GM04504 (cell line): ENCODE measurements around the gene SMARCA4.

Source experiments
- DNase-seq: peaks from one replicate; pipeline ENCODE4 v3.0.0-alpha.2; 2012; ENCODE audit warnings: low read depth

SMARCA4 gene

DNA sequence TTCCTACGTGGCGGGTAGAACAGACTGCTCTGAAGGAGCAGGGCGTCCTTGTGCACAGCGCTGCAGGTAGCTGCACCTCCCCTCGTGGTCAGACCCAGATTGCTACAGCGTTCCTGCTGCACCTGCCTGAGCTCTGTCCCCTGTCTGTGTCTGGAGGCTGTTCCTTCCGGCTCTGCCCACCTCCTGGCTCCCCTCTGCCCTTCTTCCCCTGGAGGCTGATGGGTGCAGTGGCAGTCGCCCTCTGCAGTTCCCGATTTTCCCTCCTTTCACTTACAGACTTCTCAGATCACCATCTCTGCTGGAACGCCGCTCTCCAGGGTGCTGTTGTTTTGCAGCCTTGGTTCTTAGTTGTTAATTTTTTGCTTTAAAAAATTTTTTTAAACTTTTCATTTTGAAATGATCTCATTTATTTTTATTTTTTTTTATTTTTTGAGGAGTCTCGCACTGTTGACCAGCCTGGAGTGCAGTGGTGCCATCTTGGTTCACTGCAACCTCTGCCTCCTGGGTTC, 53.6 kb downstream of the SMARCA4 start:
- no peak for DNase-seq

- DNase-seq, result no peak
These were observed 55.8 kb downstream of the SMARCA4 start for GRCh38 chr19:11016631-11017030.

GRCh38 chr19:11017275-11018035, 56.6 kb downstream of the SMARCA4 start:
- no peak for DNase-seq

DNA sequence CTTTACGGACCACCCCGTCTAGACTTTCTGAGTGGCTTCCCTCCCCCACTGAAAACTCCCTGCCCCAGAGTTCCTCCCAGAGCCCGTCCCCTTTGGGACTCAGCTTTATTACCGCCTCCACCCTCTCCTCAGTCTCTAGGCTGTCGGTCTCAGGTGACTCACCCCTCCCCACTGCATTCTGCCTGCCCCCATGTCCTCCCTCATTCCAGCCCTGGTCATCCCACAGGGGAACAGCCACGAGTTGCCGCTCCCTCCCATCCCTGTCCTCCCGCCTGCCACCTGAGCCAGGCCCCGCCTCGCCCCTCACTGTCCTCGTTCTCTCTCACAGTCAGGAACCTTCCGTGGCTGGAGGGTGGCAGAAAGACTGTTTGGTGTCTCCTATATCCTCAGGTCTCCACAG, 57.3 kb downstream of the SMARCA4 start:
- no peak for DNase-seq

DNA sequence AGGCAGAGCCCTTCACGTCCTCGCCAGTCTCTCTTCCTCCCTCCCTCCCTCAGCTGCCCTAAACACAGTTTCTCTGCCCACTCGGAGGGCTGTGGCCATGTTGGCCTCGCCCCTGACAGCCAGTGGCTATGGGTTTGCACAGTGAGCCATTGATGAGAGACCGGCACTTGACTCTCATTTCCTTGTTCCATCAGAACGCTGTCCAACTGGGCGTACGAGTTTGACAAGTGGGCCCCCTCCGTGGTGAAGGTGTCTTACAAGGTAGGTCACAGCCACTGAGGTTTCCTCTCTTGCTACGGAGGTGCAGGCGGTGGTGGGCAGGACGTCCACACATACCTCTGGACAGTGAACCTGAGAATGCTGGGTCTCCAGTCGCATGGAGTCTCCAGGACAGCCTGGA, 57.9 kb downstream of the SMARCA4 start:
- DNase-seq, result no peak

DNA sequence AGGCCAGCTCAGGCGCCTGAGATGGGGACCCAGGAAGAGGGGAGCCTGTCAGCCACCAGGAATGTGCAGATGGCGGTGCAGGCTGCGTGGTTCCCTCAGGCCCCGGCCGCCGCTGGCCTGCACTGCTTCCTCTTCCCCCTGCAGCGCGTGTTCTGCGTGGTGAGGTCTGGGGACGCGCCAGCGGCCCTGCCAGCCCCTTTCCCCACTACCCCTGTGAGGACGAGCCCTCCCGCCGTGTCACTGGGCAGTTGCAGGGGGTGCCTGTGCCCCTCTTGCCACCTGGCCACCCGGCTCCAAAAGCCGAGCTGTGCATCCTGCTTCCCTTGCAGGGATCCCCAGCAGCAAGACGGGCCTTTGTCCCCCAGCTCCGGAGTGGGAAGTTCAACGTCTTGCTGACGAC, 58.4 kb downstream of the SMARCA4 start:
- no peak for DNase-seq

DNA sequence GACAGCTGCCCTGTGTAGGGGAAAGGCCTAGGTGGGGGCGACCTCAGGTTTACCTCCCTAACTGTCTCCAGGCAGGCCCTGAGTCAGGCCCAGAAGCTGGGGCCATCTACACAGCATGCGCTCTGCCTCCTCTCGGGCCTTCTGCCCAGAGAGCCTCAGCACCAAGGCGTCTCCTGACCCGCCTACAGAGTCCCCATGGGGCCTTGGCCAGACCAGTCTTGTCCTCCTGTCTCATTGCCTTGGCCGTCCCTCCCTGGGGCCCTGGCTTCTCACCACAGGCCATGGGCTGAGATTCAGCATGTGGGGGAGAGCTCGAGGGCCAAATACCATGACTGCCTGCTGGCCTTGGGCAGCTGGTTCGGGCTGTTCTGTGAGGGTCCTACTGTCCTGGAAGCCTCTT, 59.0 kb downstream of the SMARCA4 start:
- DNase-seq, result no peak

GRCh38 chr19:11020423-11020822, 59.6 kb downstream of the SMARCA4 start:
- no peak for DNase-seq

GRCh38 chr19:11020982-11021759, 60.3 kb downstream of the SMARCA4 start:
- no peak for DNase-seq

- no peak for DNase-seq
These were observed 60.9 kb downstream of the SMARCA4 start for GRCh38 chr19:11021760-11022144.

DNA sequence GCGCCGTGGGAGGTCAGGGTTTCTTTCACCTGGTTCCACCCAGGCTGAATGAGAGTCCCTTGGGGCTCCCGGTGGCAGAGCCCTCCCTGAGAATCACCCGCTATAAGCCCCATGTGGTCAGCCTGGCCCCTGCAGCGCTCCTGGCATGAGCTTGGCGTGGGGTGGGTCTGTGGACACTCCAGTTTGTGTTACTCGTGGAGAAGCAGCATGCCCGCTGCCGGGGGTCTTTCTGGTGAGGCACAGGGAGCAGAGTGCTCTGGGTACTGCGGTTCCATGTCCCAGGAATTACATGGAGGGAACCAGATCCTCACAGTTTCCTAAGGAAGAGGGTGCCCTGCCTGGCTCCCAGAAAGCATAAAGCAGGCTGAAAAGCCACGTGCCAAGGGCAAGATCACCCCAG, 62.2 kb downstream of the SMARCA4 start:
- DNase-seq, result no peak

GRCh38 chr19:11023710-11024109, 62.9 kb downstream of the SMARCA4 start:
- DNase-seq, result no peak

GRCh38 chr19:11024259-11024658, 63.4 kb downstream of the SMARCA4 start:
- no peak for DNase-seq

DNA sequence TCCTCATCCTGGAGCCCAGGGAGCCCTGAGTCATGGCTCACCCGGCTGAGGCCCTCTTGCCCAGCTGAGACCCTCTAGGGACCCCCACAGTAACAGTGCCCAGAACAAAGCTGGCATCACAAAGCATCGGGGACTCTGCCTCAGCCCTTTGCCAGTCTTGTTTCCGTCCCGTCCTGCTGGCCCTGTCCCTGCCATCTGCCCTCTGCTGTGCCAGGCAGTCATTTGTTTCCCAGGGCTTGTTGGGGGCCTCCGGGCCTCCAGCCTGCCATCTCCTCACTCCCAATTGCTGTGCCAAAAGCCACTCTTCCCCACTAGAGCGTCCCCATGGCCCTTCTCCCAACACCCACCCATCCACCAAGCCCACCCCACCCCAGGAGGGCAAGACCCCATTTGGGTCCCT, 64.2 kb downstream of the SMARCA4 start:
- DNase-seq, result no peak

DNA sequence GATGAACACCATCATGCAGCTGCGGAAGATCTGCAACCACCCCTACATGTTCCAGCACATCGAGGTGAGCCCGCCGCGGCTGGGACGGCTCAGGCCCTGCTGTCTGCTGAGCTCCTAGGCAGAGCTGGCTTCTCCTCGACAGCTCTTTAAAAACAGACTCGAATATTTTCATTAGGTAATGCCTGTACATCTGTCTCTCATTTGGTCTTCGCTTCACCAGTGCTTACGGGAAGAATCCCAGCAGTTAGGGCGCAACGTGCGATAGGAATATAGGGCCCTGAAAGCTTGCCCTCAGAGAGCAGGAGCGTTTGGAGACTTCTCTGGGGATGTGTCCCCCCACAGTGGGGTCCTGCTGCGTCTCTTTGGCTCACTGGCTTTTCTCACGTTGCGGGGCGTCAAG, 64.6 kb downstream of the SMARCA4 start:
- DNase-seq, result no peak

- DNase-seq, result no peak
These were observed 65.2 kb downstream of the SMARCA4 start for GRCh38 chr19:11025997-11026396.

DNA sequence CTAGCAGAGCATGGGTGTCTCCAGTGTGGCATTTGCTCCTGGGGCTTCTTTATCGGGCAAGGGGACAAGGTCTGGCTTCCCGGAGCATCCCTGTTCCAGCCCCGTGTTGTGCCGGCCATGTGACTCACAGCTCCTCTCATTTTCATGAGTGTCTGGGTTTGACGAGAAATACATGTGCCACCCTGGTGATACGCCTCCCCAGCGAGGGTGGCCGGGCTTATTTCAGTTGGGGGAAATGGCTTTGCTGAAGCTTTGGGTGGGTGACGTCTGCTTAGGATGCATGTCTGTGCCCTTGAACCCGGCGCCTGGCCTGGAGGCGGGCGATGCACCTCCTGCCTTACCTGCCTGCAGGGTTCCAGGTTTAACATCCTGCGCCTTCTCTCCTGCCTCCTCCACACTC, 66.6 kb downstream of the SMARCA4 start:
- DNase-seq, result no peak

DNA sequence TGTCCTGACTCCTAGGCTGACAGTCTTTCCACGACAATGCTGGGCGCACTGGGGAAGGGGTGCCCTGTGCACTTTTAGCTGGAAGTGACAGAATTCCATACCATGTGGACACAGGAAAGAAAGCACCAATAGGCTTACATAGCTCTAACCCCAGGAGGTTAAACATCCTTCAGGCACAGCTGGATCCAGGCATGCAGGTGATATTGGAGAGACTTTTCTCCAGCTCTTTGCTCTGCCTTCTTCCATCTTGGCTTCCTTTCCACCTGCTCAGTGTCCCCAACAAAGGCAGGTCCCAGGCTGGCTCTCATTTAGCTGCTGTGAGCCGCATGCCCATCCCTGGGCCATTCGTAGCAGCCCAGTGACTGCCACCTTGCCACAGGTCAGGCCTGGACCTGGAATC, 67.3 kb downstream of the SMARCA4 start:
- DNase-seq, result no peak

DNA sequence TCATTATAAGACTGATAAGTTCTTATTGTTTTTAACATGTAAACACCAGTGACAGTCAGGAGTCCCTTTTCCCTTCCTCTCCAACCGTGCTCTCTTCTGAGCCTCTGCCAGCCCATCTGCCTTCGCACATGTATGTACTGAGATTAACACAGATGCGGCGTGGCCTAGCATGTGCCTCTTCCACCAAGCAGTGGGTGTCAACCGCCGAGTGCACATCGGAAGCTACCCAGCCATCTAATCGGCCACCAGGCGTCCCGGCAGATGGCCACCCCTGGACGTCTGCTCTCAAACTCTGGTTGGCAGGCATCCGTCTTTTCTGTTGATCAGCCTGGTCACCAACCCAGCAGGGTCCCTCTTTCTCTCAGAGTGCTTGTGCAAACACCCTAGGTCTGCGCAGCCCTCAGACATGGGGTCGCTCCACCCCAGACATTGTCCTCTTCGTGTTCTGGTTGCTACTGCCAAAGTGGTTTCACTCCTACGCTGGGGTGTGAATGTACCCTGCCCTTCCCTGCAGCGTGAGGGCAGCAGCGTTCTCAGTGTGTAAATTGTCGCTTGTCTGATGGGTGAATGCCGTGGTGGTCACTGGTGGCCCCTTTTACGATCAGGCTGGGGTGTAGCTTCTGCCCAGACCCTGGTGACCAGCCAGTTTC, 70.7 kb downstream of the SMARCA4 start:
- no peak for DNase-seq

- DNase-seq, result no peak
These were observed 72.4 kb downstream of the SMARCA4 start for GRCh38 chr19:11033251-11033650.

- no peak for DNase-seq
These were observed 72.9 kb downstream of the SMARCA4 start for GRCh38 chr19:11033763-11034162.

- DNase-seq, result no peak
These were observed 73.8 kb downstream of the SMARCA4 start for GRCh38 chr19:11034449-11035213.
